C4-2B (cell line): Measurements from ENCODE around the gene NACC2.

ENCODE experiments used
- CTCF ChIP-seq: fragments of 450-650 bp; conservative IDR thresholded peaks from 2 replicates; pipeline ENCODE4 v1.5.1; 2017; ENCODE audit warnings: mild to moderate bottlenecking
- ZFX ChIP-seq: fragments of 450-650 bp; IDR thresholded peaks from 2 replicates; pipeline ENCODE4 v1.6.1; 2017

GRCh38 chr9:136096505-136097001 is 1.5 kb upstream of the NACC2 start:
- TF ChIP-seq CTCF (no peak), ZFX (no peak)
